HFF-Myc (cell line): ENCODE results near the gene ARID3B.

Experiments used
- DNase-seq: peaks from one replicate; pipeline ENCODE4 v3.0.0-alpha.2; 2011; ENCODE audit warnings: low read depth; ENCODE audit errors: extremely low read depth
- H3K4me3 ChIP-seq: replicated peaks from 2 replicates; pipeline ENCODE4 v1.5.1; 2011; ENCODE audit warnings: low read depth, mild to moderate bottlenecking, control low read depth, low read length
- TF ChIP-seq, protein P1 (sequence below): IDR thresholded peaks from 2 replicates; pipeline ENCODE4 v1.5.1; 2012; ENCODE audit warnings: mild to moderate bottlenecking, low read depth, low read length, control low read depth; ENCODE audit errors: missing control alignments

ARID3B gene

GRCh38 chr15:74613953-74614743, 73.1 kb downstream of the ARID3B start:
- DNase-seq: no peak
- TF ChIP-seq, protein P1, sequence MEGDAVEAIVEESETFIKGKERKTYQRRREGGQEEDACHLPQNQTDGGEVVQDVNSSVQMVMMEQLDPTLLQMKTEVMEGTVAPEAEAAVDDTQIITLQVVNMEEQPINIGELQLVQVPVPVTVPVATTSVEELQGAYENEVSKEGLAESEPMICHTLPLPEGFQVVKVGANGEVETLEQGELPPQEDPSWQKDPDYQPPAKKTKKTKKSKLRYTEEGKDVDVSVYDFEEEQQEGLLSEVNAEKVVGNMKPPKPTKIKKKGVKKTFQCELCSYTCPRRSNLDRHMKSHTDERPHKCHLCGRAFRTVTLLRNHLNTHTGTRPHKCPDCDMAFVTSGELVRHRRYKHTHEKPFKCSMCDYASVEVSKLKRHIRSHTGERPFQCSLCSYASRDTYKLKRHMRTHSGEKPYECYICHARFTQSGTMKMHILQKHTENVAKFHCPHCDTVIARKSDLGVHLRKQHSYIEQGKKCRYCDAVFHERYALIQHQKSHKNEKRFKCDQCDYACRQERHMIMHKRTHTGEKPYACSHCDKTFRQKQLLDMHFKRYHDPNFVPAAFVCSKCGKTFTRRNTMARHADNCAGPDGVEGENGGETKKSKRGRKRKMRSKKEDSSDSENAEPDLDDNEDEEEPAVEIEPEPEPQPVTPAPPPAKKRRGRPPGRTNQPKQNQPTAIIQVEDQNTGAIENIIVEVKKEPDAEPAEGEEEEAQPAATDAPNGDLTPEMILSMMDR: no peak

GRCh38 chr15:74614744-74615507, 73.9 kb downstream of the ARID3B start:
- no peak for DNase-seq
- TF ChIP-seq, protein P1: no peak

More at GRCh38 chr15:74613953-74614743, 73.1 kb downstream of the ARID3B start:
- peak overlapping the region; percentile 100 for H3K4me3 ChIP-seq

DNA sequence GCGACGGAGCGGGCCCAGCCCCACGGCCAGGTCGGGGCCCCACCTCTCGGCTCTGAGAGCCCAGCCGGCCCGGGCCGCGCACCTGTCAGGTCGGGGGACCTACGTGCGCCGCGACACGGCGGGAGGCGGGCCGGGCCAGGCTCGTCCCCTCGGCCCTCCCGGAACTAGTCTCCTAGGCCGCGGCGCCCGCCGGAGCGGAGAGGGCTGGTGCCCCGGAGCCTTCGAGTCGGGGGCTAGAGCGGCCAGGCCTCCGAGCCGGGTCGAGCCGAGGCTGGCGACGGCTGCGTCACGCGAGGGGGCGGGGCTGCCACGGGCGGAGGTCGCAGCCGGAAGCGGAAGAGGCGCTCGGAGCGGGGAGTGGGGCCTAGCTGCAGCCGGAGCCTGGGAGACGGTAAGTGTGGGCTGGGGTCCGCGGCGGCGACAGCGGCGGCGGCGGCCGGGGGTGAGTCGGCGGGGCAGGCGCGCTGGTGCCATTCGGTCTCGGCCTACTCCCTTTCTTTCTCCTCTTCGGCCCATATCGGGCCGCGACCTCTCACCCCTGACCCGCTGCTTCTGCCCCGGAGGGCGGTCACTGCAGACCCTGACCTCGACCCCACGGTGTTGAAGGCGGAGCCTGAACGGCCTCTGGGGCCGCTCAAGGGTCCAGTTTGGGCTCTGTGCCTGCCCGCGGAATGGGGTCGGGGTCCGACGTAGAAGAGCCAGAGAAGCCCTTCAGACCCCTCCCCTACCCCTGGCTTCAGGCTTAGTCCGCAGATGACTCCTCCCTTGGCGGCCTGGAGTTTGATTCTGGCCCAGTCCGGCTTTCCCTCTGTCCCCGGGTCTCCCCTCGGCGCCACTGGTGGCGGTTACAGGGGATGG, 74.7 kb downstream of the ARID3B start, which contains the start of gene CLK3:
Gene CLK3, plus strand, starts transcription at position 329 of the 858 bp plus-strand sequence. CDS start 3,361 bp downstream, outside the sequence.
- TF ChIP-seq, protein P1: no peak
- peak within 1 kb of the TSS; percentile 100 for H3K4me3 ChIP-seq
- DNase-seq: peak; percentile 64

More at GRCh38 chr15:74614744-74615507, 73.9 kb downstream of the ARID3B start:
- peak overlapping the region; percentile 100 for H3K4me3 ChIP-seq

- no peak for DNase-seq
- H3K4me3 ChIP-seq: peak overlapping the region; percentile 100
- TF ChIP-seq, protein P1: no peak
Observed at GRCh38 chr15:74616366-74616939, 75.4 kb downstream of the ARID3B start.

GRCh38 chr15:74616996-74617395, 76.0 kb downstream of the ARID3B start:
- H3K4me3 ChIP-seq: peak overlapping the region; percentile 100
- TF ChIP-seq, protein P1: no peak
- DNase-seq: no peak
